Muscle layer of duodenum (tissue), 2 donors: ENCODE results near the gene LLCFC1.
"Not testable (repeated sequence)": the region's sequence is repeated elsewhere in the genome, so short reads cannot be mapped to it uniquely, and the experiment has no call there.

Experiments
- H3K27ac ChIP-seq: one replicate; pipeline ENCODE4 v1.7.0; 2013; ENCODE audit warnings: mild to moderate bottlenecking, low read length
- H3K27me3 ChIP-seq: one replicate; pipeline ENCODE4 v1.7.0; 2013; ENCODE audit warnings: low read depth, mild to moderate bottlenecking, control low read depth, low read length
- H3K36me3 ChIP-seq, 2 donors: one replicate each; pipeline ENCODE4 v1.7.0; 2013; ENCODE audit warnings: low read length in 2 of 2, control low read depth in 1 of 2, mild to moderate bottlenecking in 1 of 2; ENCODE audit not compliant: insufficient read depth in 2 of 2, control insufficient read depth in 1 of 2
- H3K4me1 ChIP-seq, 2 donors: one replicate each; pipeline ENCODE4 v1.7.0; 2013; ENCODE audit warnings: low read length in 2 of 2, mild to moderate bottlenecking in 2 of 2, control low read depth in 1 of 2, moderate library complexity in 1 of 2; ENCODE audit not compliant: insufficient read depth in 2 of 2, control insufficient read depth in 1 of 2
- H3K4me3 ChIP-seq, 2 donors: one replicate each; pipeline ENCODE4 v1.7.0; 2013; ENCODE audit warnings: low read length in 2 of 2, low read depth in 1 of 2, mild to moderate bottlenecking in 1 of 2
- H3K9me3 ChIP-seq, 2 donors: one replicate each; pipeline ENCODE4 v1.7.0; 2013; ENCODE audit warnings: low read length in 2 of 2, control low read depth in 1 of 2, mild to moderate bottlenecking in 1 of 2; ENCODE audit not compliant: control insufficient read depth in 1 of 2
- donor health status: healthy.

Gene LLCFC1

GRCh38 chr7:142964502-142965246 lies 25.4 kb downstream of the LLCFC1 start:
- Histone ChIP-seq H3K9me3 (no peaks in the 10 kb centered on the region), H3K27me3 (no peaks in the 10 kb centered on the region), H3K4me1 (no peaks in the 10 kb centered on the region), H3K27ac (no peak overlapping the region), H3K36me3 (no peaks in the 10 kb centered on the region), H3K4me3 (no peak overlapping the region)

- Histone ChIP-seq H3K27ac (no peak overlapping the region), H3K36me3 (no peaks in the 10 kb centered on the region), H3K27me3 (no peaks in the 10 kb centered on the region), H3K4me1 (no peaks in the 10 kb centered on the region), H3K9me3 (no peaks in the 10 kb centered on the region), H3K4me3 (no peak overlapping the region)
Observed at GRCh38 chr7:142968229-142968628, 28.9 kb downstream of the LLCFC1 start.

GRCh38 chr7:142969183-142969582 lies 29.9 kb downstream of the LLCFC1 start:
- H3K27me3 ChIP-seq = no peaks in the 10 kb centered on the region
- no peak overlapping the region for H3K27ac ChIP-seq
- H3K4me1 ChIP-seq = no peaks in the 10 kb centered on the region
- no peaks in the 10 kb centered on the region for H3K9me3 ChIP-seq
- H3K36me3 ChIP-seq = no peaks in the 10 kb centered on the region
- H3K4me3 ChIP-seq = no peak overlapping the region

GRCh38 chr7:142974626-142975025 lies 35.3 kb downstream of the LLCFC1 start:
- no peaks in the 10 kb centered on the region for H3K27me3 ChIP-seq
- peaks cover 0 to 5% of the 10 kb centered on the region in 2 donors for H3K9me3 ChIP-seq
- H3K27ac ChIP-seq = no peak overlapping the region
- H3K4me3 ChIP-seq = no peak overlapping the region
- H3K36me3 ChIP-seq = no peaks in the 10 kb centered on the region
- H3K4me1 ChIP-seq = no peaks in the 10 kb centered on the region

- not testable (repeated sequence) for H3K36me3 ChIP-seq, H3K4me1 ChIP-seq, H3K27ac ChIP-seq, H3K4me3 ChIP-seq, H3K27me3 ChIP-seq
- peaks cover 0 to 11% of the 10 kb centered on the region in 2 donors for H3K9me3 ChIP-seq
Observed at GRCh38 chr7:142978402-142978801, 39.1 kb downstream of the LLCFC1 start.

- H3K4me3 ChIP-seq = no peak overlapping the region
- H3K9me3 ChIP-seq = peaks cover 0 to 6% of the 10 kb centered on the region in 2 donors
- H3K36me3 ChIP-seq = no peaks in the 10 kb centered on the region
- H3K27me3 ChIP-seq = no peaks in the 10 kb centered on the region
- H3K4me1 ChIP-seq = no peaks in the 10 kb centered on the region
- H3K27ac ChIP-seq = no peak overlapping the region
Observed at GRCh38 chr7:142983825-142984224, 44.5 kb downstream of the LLCFC1 start.

- Histone ChIP-seq H3K4me1 (no peaks in the 10 kb centered on the region), H3K27ac (no peak overlapping the region), H3K36me3 (no peaks in the 10 kb centered on the region), H3K4me3 (no peak overlapping the region), H3K27me3 (no peaks in the 10 kb centered on the region), H3K9me3 (peaks cover 0 to 6% of the 10 kb centered on the region in 2 donors)
Observed at GRCh38 chr7:142984297-142984696, 45.0 kb downstream of the LLCFC1 start.
